Measurements from ENCODE around the gene MED17. TPM values are rescaled to one million over a fixed set of nuclear protein-coding genes. Genes with fewer than 3 reads are reported as not detected.

Gene MED17
- total RNA-seq: 21.0 TPM
- long read RNA-seq, full-length matches to known transcripts: 39 of 39 reads
- long read RNA-seq, partial matches to known transcripts: 0 of 39 reads
- long read RNA-seq, other reads (novel, unspliced or antisense): 0 of 39 reads

DNA sequence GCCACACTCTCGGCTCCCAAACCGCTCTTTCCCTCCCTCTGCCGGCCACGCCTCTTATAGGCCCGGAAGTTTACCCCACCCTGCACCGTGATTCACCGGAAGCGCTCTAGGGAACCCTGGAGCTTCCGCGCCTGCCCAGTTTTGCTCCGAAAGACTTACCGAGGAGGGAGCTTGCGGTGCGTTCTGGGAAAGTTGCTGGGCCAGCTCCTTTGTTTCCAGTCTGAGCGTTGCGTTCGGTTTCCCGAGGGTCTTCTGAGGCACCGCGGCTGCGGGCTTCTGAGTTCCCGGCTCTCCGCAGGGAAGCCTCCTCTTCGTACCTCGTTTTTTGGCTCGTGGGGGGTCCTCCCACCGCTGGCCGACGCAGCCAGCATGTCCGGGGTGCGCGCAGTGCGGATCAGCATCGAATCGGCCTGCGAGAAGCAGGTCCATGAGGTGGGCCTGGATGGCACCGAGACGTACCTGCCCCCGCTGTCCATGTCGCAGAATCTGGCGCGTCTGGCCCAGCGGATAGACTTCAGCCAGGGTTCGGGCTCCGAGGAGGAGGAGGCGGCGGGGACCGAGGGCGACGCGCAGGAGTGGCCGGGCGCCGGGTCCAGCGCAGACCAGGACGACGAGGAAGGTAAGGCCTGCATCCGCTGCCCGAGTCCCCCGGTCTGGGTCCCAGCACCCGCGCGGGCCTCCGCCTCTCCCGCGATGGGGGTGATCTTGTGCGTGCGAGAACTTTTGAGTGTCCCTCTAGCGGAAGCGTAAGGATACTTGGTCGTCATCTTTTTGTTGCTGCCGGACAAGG is at the start of gene MED17:
Gene MED17 (plus strand): TSS at position 138 of the 790 bp plus-strand sequence. CDS start 232 bp downstream, at position 370.
- peak within 1 kb of the TSS; percentile 97 for H3K4me3 ChIP-seq
- peaks cover 13% of the 10 kb centered on the region for H3K36me3 ChIP-seq
- intact Hi-C loops (cut with micrococcal nuclease): no loop called here
- peak; percentile 59 for TF ChIP-seq CTCF (IDR thresholded peaks at IDR 0.05; ENCODE audit: borderline replicate concordance)
- peak within 1 kb of the TSS; percentile 94 for H3K27ac ChIP-seq (replicated peaks)
- no peaks in the 10 kb centered on the region for H3K9me3 ChIP-seq (replicated peaks)
- DNase-seq: peak; percentile 92
- H3K4me1 ChIP-seq: peaks cover 49% of the 10 kb centered on the region
- H3K27me3 ChIP-seq (ENCODE audit: low read depth): no peaks in the 10 kb centered on the region

- no peak for DNase-seq
- H3K4me3 ChIP-seq: no peak overlapping the region
- H3K4me1 ChIP-seq: peaks cover 40% of the 10 kb centered on the region
- no peak overlapping the region for H3K27ac ChIP-seq (replicated peaks)
- peaks cover 91% of the 10 kb centered on the region for H3K36me3 ChIP-seq
- no peaks in the 10 kb centered on the region for H3K9me3 ChIP-seq (replicated peaks)
- H3K27me3 ChIP-seq (ENCODE audit: low read depth): no peaks in the 10 kb centered on the region
- intact Hi-C loops (cut with micrococcal nuclease): no loop called here
- no peak for TF ChIP-seq CTCF (IDR thresholded peaks at IDR 0.05; ENCODE audit: borderline replicate concordance)
Measured at GRCh38 chr11:93734427-93735222, 49.5 kb upstream of the MED17 start.

- no peak overlapping the region for H3K27ac ChIP-seq (replicated peaks)
- intact Hi-C loops (cut with micrococcal nuclease): no loop called here
- no peak for TF ChIP-seq CTCF (IDR thresholded peaks at IDR 0.05; ENCODE audit: borderline replicate concordance)
- no peaks in the 10 kb centered on the region for H3K9me3 ChIP-seq (replicated peaks)
- H3K4me3 ChIP-seq: no peak overlapping the region
- peaks cover 81% of the 10 kb centered on the region for H3K36me3 ChIP-seq
- H3K27me3 ChIP-seq (ENCODE audit: low read depth): no peaks in the 10 kb centered on the region
- H3K4me1 ChIP-seq: peaks cover 50% of the 10 kb centered on the region
- DNase-seq: no peak
Measured at GRCh38 chr11:93735627-93736026, 48.5 kb upstream of the MED17 start.

DNA sequence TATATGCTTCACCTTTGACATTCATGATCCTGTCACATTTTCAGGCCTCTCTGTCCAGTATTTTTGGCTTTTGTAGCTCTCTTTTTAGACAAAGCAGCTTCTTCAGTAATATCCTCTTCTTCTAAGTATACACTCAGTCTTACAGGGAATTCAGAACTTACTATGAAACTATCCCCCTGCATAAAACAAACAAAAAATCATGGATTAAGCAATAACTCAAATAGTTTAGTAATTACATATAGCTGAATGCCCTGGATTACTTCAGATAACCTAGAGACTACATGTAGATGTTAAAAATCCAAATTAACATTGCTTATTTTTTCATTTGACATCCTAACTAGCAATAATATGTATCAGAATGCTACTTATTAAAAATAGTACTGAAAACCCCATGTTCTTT is 48.0 kb upstream of the MED17 start:
- H3K9me3 ChIP-seq (replicated peaks): no peaks in the 10 kb centered on the region
- no peaks in the 10 kb centered on the region for H3K27me3 ChIP-seq (ENCODE audit: low read depth)
- H3K36me3 ChIP-seq: peaks cover 76% of the 10 kb centered on the region
- no peak overlapping the region for H3K4me3 ChIP-seq
- no peak overlapping the region for H3K27ac ChIP-seq (replicated peaks)
- TF ChIP-seq CTCF (IDR thresholded peaks at IDR 0.05; ENCODE audit: borderline replicate concordance): no peak
- peaks cover 55% of the 10 kb centered on the region for H3K4me1 ChIP-seq
- intact Hi-C loops (cut with micrococcal nuclease): no loop called here
- DNase-seq: no peak

DNA sequence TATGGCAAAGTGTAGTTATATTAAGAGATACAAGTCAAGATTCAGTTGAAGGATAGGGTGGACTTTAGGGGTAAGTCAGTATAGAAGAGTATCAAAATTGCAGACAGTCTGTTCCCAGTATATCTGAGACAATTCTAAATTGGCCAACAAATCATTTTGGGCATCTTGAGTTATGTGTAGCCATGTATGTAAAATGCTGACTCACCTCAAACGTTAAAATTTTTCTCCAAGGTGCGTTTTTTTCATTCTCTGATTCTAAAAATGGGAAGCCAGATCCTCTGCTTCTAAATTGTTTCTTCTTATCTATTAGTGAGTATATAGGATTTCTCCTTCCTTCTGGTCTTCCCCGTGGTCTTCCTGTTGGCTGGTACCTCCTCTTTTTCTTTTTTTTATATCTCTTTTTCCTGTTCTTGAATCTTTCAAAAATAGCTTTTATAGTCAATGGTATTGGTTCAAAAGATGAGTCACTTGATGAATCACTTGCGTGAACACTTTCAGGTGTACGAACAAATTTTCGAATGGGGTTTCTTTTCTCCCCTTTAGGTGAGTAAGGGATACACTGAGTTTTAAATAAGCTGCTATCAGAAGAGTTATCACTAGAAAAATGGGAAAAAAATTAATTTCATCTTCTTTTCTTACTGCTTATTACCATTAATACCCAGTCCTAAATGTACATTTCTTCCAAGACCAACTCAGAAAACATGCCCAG is 46.0 kb upstream of the MED17 start:
- no peak for DNase-seq
- H3K4me1 ChIP-seq: peaks cover 69% of the 10 kb centered on the region
- no peaks in the 10 kb centered on the region for H3K9me3 ChIP-seq (replicated peaks)
- TF ChIP-seq CTCF (IDR thresholded peaks at IDR 0.05; ENCODE audit: borderline replicate concordance): no peak
- H3K27me3 ChIP-seq (ENCODE audit: low read depth): no peaks in the 10 kb centered on the region
- intact Hi-C loops (cut with micrococcal nuclease): no loop called here
- no peak overlapping the region for H3K4me3 ChIP-seq
- peaks cover 58% of the 10 kb centered on the region for H3K36me3 ChIP-seq
- no peak overlapping the region for H3K27ac ChIP-seq (replicated peaks)

Measured in left ventricle myocardium inferior (tissue), 1 donor.